MM.1S (cell line): ENCODE results near the gene PCCA.

ENCODE experiments used
- CTCF ChIP-seq: fragments of 300-600 bp; sonication (generic); IDR thresholded peaks from 2 replicates; pipeline ENCODE4 v1.5.1; 2016; ENCODE audit warnings: antibody characterized with exemption, low read length, mixed read lengths
- EZH2 ChIP-seq: fragments of 300-600 bp; sonication (generic); optimal IDR thresholded peaks from 2 replicates; pipeline ENCODE3; 2017; ENCODE audit warnings: low read depth, mild to moderate bottlenecking, antibody characterized with exemption, low read length, mixed read lengths

DNA sequence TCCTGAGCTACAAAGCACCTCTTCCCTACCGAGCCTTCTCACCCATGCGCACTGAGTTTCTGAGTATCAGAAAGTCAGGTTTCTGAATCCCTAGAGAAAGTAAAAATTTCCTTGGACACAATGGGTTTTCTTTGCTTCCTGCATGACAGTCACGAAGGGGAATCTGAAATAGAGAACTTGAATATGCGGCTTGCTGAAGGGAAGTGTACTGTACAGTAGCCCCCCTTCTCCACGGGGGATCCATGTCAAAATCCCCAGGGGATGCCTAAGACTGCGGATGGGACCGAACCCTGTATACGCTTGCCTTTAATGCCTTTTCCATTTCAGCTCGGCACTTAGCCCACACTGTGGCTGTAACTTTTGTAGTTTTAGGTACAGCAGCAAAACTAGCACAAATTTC lies 391.8 kb downstream of the PCCA start:
- TF ChIP-seq CTCF (no peak), EZH2 (no peak)
